NB4 (cell line): Measurements from ENCODE around the gene PDHA1.

Experiments
- MYC ChIP-seq: IDR thresholded peaks from 2 replicates; pipeline ENCODE4 v1.6.1; 2011; ENCODE audit warnings: low read depth, low read length
- TF ChIP-seq, protein P1 (sequence below): IDR thresholded peaks from one replicate; pipeline ENCODE4 v1.5.1; 2012; ENCODE audit warnings: low read depth, low read length

DNA sequence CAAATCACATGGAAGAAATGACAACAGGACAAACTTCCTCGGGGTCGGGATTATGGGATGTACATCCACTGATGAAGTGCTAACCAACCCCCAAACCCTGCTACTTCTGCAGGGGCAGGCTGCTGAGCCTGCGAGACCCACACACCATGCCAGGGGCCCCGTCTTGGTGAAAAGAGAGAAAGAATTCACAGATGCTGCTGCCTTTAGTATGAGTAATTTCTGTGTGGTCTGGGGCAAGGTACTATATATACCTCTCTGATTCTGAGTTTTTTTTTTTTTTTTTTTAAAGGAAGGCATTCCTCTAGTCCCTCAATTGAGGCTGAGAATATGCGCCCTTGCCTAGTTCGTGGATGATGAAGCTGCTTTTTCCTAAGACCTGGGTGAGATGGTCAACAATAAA lies 24.8 kb downstream of the PDHA1 start:
- TF ChIP-seq, protein P1, sequence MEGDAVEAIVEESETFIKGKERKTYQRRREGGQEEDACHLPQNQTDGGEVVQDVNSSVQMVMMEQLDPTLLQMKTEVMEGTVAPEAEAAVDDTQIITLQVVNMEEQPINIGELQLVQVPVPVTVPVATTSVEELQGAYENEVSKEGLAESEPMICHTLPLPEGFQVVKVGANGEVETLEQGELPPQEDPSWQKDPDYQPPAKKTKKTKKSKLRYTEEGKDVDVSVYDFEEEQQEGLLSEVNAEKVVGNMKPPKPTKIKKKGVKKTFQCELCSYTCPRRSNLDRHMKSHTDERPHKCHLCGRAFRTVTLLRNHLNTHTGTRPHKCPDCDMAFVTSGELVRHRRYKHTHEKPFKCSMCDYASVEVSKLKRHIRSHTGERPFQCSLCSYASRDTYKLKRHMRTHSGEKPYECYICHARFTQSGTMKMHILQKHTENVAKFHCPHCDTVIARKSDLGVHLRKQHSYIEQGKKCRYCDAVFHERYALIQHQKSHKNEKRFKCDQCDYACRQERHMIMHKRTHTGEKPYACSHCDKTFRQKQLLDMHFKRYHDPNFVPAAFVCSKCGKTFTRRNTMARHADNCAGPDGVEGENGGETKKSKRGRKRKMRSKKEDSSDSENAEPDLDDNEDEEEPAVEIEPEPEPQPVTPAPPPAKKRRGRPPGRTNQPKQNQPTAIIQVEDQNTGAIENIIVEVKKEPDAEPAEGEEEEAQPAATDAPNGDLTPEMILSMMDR, result no peak
- no peak for TF ChIP-seq MYC
